Breast epithelium (tissue), 3 donors: ENCODE data around the gene IGF1.

Experiments used
- CTCF ChIP-seq, 3 donors: fragments of 450-650 bp; IDR thresholded peaks; one replicate each; pipeline ENCODE4 v1.5.1; 2016 to 2017; ENCODE audit warnings: antibody characterized with exemption in 3 of 3, mild to moderate bottlenecking in 3 of 3, moderate library complexity in 3 of 3
- POLR2A ChIP-seq: fragments of 450-650 bp; IDR thresholded peaks from one replicate; pipeline ENCODE4 v1.6.1; 2016; ENCODE audit warnings: antibody characterized with exemption, mild to moderate bottlenecking, moderate library complexity

- TF ChIP-seq CTCF (IDR thresholded peaks at IDR 0.05) (no peak), POLR2A (no peak)
Observed at GRCh38 chr12:102461501-102461900, 18.9 kb downstream of the IGF1 start.
